ENCODE measurements around the gene NADSYN1.

Gene NADSYN1

GRCh38 chr11:71451596-71452198 lies 1.3 kb upstream of the NADSYN1 start:
- DNase-seq, result peak in 2 of 14 donors; percentile 38 to 66

DNA sequence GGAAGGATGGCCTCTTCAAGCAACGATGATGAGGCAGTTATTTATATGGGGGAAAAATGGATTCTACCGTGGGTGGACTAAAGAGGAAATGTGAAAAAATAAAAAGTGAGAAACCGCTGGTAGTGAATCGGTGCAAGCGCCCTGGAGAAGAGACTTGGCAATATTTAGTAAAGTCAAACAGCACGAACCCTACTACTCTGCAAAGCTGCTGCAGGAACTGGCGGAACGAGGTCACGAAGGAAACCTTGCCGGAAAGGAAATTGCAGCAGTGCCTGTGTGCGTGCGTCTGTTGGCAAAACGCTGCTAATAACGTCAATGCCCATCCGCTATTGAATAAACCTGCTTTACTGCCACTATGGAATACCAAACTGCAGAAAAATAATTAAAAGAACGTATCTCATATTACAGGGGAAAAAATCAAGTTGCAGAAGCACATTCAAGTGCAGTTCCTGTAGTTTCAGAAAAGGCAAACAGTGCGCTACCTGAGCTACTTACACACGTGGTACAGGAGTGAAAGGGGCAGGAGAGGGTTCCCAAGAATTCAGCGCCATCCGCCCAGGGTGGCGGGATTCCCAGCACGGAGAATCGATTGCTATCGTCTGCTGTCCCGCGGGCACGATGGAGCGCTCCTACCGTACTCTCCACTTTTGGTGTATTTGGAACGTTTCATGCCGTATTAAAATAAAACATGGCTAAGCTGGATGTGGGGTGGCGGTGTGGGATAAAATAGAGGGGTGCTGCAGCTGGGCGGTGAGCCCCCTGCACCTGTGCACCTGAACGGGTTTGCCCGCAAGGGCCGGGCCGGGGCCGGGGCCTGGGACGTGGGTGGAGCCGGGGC lies 585 bp upstream of the NADSYN1 start:
- DNase-seq, result peak in 7 of 14 donors; percentile 21 to 76 (median 38)

GRCh38 chr11:71453918-71454304 lies 908 bp downstream of the NADSYN1 start:
- DNase-seq, result no peak

DNA sequence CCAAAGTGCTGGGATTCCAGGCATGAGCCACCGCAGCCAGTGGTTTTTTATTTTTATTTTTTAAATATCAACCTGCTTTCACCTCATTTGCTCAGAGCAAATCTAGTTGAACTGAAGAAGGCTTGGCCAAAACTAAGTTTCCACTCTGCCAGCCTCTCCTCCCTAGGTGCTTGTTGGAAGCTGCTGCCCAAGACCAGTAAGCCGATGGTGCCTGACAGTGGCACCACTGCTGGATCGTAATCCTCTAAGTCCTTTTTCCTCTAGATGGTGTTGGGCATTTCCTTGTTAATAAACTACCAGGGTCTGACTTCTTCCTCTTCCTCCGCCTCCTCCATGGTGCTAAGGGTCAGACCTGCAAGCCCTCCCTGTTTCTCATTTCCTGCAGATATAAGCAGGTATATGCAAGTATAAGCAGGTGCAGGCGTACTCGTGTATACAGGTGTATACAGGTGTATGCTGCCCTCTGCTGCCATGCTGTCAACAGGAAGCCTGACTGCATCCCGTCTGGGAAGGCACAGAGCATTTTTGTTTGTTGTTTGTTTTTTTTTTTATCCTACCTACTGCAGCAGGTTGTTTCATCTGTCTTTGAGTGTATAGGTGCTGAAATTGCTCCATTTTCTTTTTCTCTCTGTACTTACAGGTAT lies 1.6 kb downstream of the NADSYN1 start:
- DNase-seq, result no peak

DNA sequence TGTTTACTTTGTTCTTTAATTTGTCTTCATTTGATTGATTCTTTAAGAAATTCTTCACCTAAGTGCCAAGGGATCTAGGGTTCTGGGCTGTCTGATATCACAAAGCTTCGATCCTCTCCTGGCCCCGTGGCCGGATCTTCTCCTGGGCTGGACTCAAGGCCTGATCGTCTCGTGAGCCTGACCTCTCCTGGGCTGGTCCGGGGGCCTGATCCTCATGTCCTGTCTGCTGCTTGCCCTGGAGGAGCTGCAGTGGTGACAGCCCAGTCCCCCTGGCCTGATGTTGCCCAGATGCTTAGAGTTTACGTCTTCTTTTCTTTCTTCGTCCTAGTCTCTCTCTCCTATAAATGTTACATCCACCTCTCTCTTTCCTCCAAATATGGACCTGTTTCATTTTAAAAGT lies 3.3 kb downstream of the NADSYN1 start:
- no peak for DNase-seq

- no peak for DNase-seq
Observed at GRCh38 chr11:71456831-71457230, 3.8 kb downstream of the NADSYN1 start.

GRCh38 chr11:71458146-71459070 lies 5.4 kb downstream of the NADSYN1 start:
- DNase-seq, result no peak

DNA sequence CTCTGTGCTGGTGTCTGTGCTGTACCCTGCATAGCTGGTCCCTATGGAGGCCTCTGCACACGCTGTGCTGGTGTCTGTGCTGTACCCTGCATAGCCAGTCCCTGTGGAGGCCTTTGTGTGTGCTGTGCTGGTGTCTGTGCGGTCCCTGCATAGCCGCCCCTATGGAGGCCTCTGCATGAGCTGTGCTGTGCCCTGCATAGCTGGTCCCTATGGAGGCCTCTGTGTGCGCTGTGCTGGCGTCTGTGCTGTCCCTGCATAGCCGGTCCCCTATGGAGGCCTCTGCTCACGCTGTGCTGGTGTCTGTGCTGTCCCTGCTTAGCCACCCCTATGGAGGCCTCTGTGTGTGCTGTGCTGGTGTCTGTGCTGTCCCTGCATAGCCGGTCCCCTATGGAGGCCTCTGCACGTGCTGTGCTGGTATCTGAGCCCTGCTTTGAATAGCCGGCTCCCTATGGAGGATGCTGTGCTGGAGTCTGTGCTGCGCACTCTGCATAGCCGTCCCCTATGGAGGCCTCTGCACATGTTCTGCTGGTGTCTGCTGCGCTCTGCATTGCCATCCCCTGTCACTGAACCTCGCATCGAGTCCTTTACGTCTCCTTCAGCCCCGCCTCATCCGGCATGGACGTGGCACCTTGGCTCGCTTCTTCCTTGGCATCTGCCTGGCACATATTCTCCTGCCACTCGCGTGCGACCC lies 6.2 kb downstream of the NADSYN1 start:
- DNase-seq, result no peak

GRCh38 chr11:71459767-71460320 lies 6.8 kb downstream of the NADSYN1 start:
- no peak for DNase-seq

GRCh38 chr11:71461696-71462095 lies 8.7 kb downstream of the NADSYN1 start:
- no peak for DNase-seq

DNA sequence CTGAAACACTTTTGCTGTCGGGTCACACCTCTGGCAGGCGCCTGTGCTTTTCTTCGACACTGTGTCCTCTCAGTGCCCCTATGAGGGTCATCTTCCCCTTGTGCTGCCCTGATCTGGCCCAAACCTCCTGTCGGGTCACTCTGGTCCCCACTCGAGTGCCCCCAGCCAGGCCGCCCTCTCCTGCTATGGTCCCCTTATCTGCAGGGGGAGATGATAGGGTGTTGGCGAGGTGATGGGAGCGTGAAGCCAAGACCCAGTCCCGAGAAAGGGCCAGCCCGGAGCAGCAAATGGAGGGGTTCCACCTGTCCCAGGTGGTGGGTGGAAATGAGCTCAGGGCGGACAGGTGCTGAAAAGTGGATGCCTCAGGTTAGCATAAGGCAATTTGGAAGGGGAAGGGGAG lies 9.7 kb downstream of the NADSYN1 start:
- no peak for DNase-seq

DNA sequence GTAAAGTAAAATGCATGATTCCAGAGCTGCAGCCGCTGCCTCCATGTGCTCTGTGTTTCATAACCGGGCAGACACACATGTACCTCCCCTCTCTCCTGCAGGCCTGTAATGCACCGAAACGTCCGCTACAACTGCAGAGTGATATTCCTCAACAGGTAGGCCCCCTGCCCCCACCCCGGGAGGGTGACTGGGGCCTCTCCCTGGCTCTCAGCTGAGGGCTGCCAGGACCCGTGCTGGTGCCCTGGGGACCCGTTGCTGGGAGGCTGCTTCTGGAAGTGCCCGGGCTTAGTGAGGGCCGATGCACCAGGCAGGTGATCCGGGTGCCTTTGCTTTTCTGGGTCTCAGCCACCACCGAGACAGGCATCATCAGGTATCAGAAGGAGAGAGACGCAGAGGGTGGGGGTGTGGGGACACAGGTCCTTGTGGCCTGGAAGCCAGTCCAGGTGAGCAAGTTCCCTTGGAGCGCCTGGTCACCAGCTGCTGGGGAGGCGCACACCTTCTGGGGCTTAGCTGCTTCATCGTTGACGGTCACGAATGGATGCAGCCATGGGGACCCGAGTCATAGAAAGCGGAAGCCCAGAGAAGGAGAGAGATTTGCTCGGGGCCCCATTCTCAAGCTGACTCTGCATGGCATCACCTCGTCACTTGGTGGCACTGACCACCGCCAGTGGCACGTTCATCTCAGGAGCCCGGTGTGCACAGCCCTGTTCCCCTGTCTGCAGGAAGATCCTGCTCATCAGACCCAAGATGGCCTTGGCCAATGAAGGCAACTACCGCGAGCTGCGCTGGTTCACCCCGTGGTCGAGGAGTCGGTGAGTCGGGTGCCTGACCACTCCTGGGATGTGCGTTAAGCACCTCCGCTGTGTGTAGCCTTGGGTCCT lies 10.6 kb downstream of the NADSYN1 start:
- no peak for DNase-seq

GRCh38 chr11:71465054-71465453 lies 12.1 kb downstream of the NADSYN1 start:
- peak in 1 of 14 donors; percentile 5 for DNase-seq

DNA sequence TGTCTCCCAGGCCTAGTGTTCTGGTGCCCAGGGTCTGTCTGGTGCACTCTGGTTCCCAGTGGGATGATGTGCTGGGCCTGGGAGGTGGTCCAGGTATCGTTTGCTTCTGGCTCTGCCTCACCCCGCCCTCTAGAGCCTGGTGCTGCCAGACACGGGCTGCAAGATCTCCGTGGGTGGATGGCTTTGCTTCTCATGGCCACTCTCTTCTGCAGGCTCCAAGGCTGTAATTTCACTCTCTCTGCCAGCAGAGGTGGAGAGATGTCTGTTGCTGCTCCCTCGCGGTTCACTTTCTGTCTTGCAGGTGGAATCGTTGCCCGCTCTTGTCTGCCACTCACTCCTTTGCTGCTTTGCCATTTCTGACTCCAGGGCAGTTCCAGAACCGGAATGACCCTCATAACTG lies 13.4 kb downstream of the NADSYN1 start:
- no peak for DNase-seq

- no peak for DNase-seq
Observed at GRCh38 chr11:71467164-71467563, 14.2 kb downstream of the NADSYN1 start.

DNA sequence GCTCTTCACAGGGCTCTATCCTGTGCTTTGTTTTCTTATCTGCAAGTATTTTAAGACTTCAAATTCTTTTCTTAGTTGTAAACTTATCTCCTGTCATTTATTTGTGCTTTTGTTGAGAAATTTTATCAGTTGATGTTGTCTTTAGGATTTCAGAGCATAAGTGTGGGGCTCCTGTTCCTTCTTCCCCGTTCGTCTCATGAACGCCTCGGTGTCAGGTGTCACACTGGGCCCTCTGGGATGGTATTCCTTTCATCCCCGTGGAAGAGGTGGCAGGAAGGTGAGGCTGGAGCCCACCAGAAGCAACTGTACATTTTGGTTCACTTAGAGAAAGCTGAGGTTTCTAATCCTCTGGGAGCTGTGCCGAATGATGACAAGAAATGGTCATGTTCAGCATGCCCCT lies 17.9 kb downstream of the NADSYN1 start:
- no peak for DNase-seq

DNA sequence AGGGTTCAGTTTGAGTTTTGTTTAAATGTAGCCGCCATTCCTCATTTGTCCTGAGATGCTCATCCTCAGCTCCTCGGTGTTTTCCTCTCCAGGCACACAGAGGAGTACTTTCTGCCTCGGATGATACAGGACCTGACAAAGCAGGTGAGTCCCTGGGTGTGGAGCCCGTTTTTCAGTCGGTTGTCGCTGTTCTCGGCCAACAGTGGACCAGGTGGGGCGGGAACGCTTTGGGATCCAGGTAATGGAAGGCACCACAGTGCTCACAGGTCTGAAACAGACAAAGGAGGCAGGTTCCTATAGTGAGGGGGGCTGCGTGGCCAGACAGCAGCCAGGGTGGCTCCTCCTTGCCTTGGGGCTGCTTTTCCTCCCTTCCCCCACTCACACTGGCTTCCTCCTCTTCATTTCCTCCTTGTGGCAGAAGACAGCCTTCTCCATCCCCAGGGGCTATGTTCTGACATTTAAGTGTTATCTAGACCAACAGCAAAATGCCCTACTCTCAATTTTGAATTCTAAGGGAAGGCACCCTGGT lies 19.4 kb downstream of the NADSYN1 start:
- DNase-seq, result no peak

GRCh38 chr11:71472941-71473792 lies 20.2 kb downstream of the NADSYN1 start:
- no peak for DNase-seq

GRCh38 chr11:71473793-71474080 lies 20.7 kb downstream of the NADSYN1 start:
- no peak for DNase-seq

Data from C1 segment of cervical spinal cord (tissue), 14 donors.